HepG2 (cell line): ENCODE data around the gene PYHIN1. TPM values are rescaled to one million over a fixed set of nuclear protein-coding genes. Genes with fewer than 3 reads are reported as not detected.

ENCODE experiments used
- ATAC-seq: fragments of 200-7000 bp; cut with Tn5 transposase; 3 replicates; pipeline ENCODE4 v1.9.1; 2020; ENCODE audit warnings: mild to moderate bottlenecking, moderate library complexity
- BruUV-seq: library from RNA; stranded (reverse); fragments of 400-500 nt; replicated peaks from 2 replicates; lab custom pipeline; 2021; lab: Mats Ljungman, UMichigan
- CTCF ChIA-PET: fragments of 300-600 bp; formaldehyde crosslinking; extraction: SDS; loops from one replicate; lab custom pipeline; 2021; ENCODE audit warnings: low total read pairs, inconsistent platforms, low intra/inter-chr PET ratio; lab: Yijun Ruan, JAX
- POLR2A ChIA-PET: fragments of 350-600 bp; sonication (Branson Sonifier 250); formaldehyde crosslinking; loops from one replicate; lab custom pipeline; 2020; ENCODE audit warnings: antibody characterized with exemption, inconsistent platforms; lab: Yijun Ruan, JAX
- DNase-seq: peaks from one replicate; pipeline ENCODE4 v3.0.0-alpha.2; 2015; ENCODE audit warnings: low spot score
- FAIRE-seq: peaks from 3 replicates; lab custom pipeline; 2011; peaks lifted over from hg19 to GRCh38; lab: Jason Lieb, UNC
- H2AFZ ChIP-seq: one replicate; pipeline ENCODE4 v1.6.1; 2011; ENCODE audit warnings: low read length, inconsistent platforms
- H3K27ac ChIP-seq: fragments of 300-600 bp; 3 replicates; pipeline ENCODE4 v1.8.0; 2011; ENCODE audit warnings: mixed run types, mild to moderate bottlenecking, mixed read lengths, low read length, inconsistent platforms; ENCODE audit not compliant: insufficient read depth; ENCODE audit errors: extremely low read length
- H3K27me3 ChIP-seq, 2 experiments: fragments of 200-600 bp in 1 of 2; 2 replicates in 1 of 2; 3 replicates in 1 of 2; pipeline versions ENCODE4 v1.6.0 to v1.8.0; 2011; ENCODE audit warnings: low read length in 2 of 2, mild to moderate bottlenecking in 2 of 2, moderate library complexity in 2 of 2, inconsistent platforms in 1 of 2; ENCODE audit not compliant: insufficient read depth in 2 of 2, control insufficient read depth in 1 of 2
- H3K36me3 ChIP-seq, 2 experiments: fragments of 200-600 bp in 1 of 2; replicated peaks in 1 of 2; 2 replicates in 1 of 2; 3 replicates in 1 of 2; pipeline versions ENCODE4 v1.5.1 to v1.8.0; 2011; ENCODE audit warnings: low read length in 2 of 2, inconsistent platforms in 1 of 2; ENCODE audit not compliant: insufficient read depth in 2 of 2, control insufficient read depth in 1 of 2
- H3K4me1 ChIP-seq: 2 replicates; pipeline ENCODE4 v1.5.1; 2012; ENCODE audit warnings: low read length, inconsistent platforms; ENCODE audit not compliant: insufficient read depth
- H3K4me2 ChIP-seq: 2 replicates; pipeline ENCODE4 v1.6.0; 2011; ENCODE audit warnings: low read depth, low read length, inconsistent platforms
- H3K4me3 ChIP-seq, 3 experiments: fragments of 200-600 bp in 1 of 3; sonication (generic), shearing (Covaris generic) in 1 of 3; replicated peaks in 1 of 3; 2 replicates each; pipeline ENCODE4 v1.5.1; 2011 to 2016; ENCODE audit warnings: low read length in 3 of 3, inconsistent platforms in 2 of 3, low read depth in 2 of 3, mild to moderate bottlenecking in 2 of 3, control low read depth in 1 of 3, mixed read lengths in 1 of 3; ENCODE audit not compliant: insufficient read depth in 1 of 3
- H3K79me2 ChIP-seq: one replicate; pipeline ENCODE4 v1.6.1; 2011; ENCODE audit warnings: low read length, inconsistent platforms; ENCODE audit not compliant: insufficient read depth
- H3K9ac ChIP-seq: 2 replicates; pipeline ENCODE4 v1.6.0; 2011; ENCODE audit warnings: mild to moderate bottlenecking, low read depth, low read length, inconsistent platforms; ENCODE audit not compliant: insufficient read depth
- H3K9me3 ChIP-seq: 2 replicates; pipeline ENCODE4 v1.5.1; 2012; ENCODE audit warnings: mild to moderate bottlenecking, low read length
- H4K20me1 ChIP-seq: 2 replicates; pipeline ENCODE4 v1.6.0; 2011; ENCODE audit warnings: inconsistent platforms, mild to moderate bottlenecking, low read length, moderate library complexity; ENCODE audit not compliant: insufficient read depth
- BCL3 ChIP-seq: sonication (generic); formaldehyde crosslinking; IDR thresholded peaks from 2 replicates; pipeline ENCODE4 v1.5.1; 2020; ENCODE audit warnings: mild to moderate bottlenecking, missing genetic modification reagents, moderate library complexity
- CERS6 ChIP-seq: sonication (generic); formaldehyde crosslinking; IDR thresholded peaks from 2 replicates; pipeline ENCODE4 v1.5.0; 2020; ENCODE audit warnings: missing genetic modification reagents
- GLI4 ChIP-seq: sonication (generic); formaldehyde crosslinking; IDR thresholded peaks from 2 replicates; pipeline ENCODE4 v1.5.1; 2020; ENCODE audit warnings: missing genetic modification reagents, mild to moderate bottlenecking, moderate library complexity, borderline replicate concordance
- HMG20A ChIP-seq: IDR thresholded peaks from 2 replicates; pipeline ENCODE4 v1.6.1; 2016; ENCODE audit warnings: borderline replicate concordance
- LRRFIP1 ChIP-seq: sonication (generic); formaldehyde crosslinking; conservative IDR thresholded peaks from 2 replicates; pipeline ENCODE4 v1.4.0; 2020; ENCODE audit warnings: missing genetic modification reagents
- MAFK ChIP-seq, 2 experiments: IDR thresholded peaks in 1 of 2; conservative IDR thresholded peaks in 1 of 2; 2 replicates each; pipeline ENCODE4 v1.6.1; 2011; ENCODE audit warnings: improper control_type of control experiment in 2 of 2, low read length in 2 of 2
- MAZ ChIP-seq, 2 experiments: sonication (generic) in 1 of 2; formaldehyde crosslinking in 1 of 2; IDR thresholded peaks; 2 replicates each; pipeline versions ENCODE4 v1.5.0 to v1.6.1; 2012 to 2020; ENCODE audit warnings: low read depth in 2 of 2, mild to moderate bottlenecking in 2 of 2, borderline replicate concordance in 1 of 2, improper control_type of control experiment in 1 of 2, low read length in 1 of 2, missing genetic modification reagents in 1 of 2, moderate library complexity in 1 of 2
- NFYB ChIP-seq: sonication (generic); formaldehyde crosslinking; IDR thresholded peaks from 2 replicates; pipeline ENCODE4 v1.4.0; 2020; ENCODE audit warnings: missing genetic modification reagents
- NPAS2 ChIP-seq: sonication (generic); formaldehyde crosslinking; IDR thresholded peaks from 2 replicates; pipeline ENCODE4 v1.8.0; 2022; ENCODE audit warnings: mild to moderate bottlenecking, missing genetic modification reagents, borderline replicate concordance
- PAWR ChIP-seq: sonication (generic); formaldehyde crosslinking; IDR thresholded peaks from 2 replicates; pipeline ENCODE4 v1.4.0; 2020; ENCODE audit warnings: missing genetic modification reagents, mild to moderate bottlenecking, borderline replicate concordance
- PCBP1 ChIP-seq: fragments of 200-400 bp; formaldehyde crosslinking; IDR thresholded peaks from 2 replicates; pipeline ENCODE4 v1.6.1; 2017; ENCODE audit warnings: mild to moderate bottlenecking, low read depth, low read length, borderline replicate concordance
- POGK ChIP-seq: sonication (generic); formaldehyde crosslinking; conservative IDR thresholded peaks from 2 replicates; pipeline ENCODE4 v1.8.0; 2022; ENCODE audit warnings: mild to moderate bottlenecking, moderate library complexity, missing genetic modification reagents
- PTBP1 ChIP-seq: fragments of 200-400 bp; formaldehyde crosslinking; IDR thresholded peaks from 2 replicates; pipeline ENCODE4 v1.6.1; 2018; ENCODE audit warnings: low read length, low read depth; ENCODE audit not compliant: poor library complexity, severe bottlenecking
- SMAD1 ChIP-seq: sonication (generic); formaldehyde crosslinking; IDR thresholded peaks from 2 replicates; pipeline ENCODE4 v1.4.0; 2020; ENCODE audit warnings: missing genetic modification reagents, low read depth, mild to moderate bottlenecking, borderline replicate concordance
- XRCC5 ChIP-seq: fragments of 200-400 bp; formaldehyde crosslinking; optimal IDR thresholded peaks from 2 replicates; pipeline ENCODE3; 2017; ENCODE audit warnings: mild to moderate bottlenecking, low read length
- ZFP1 ChIP-seq: IDR thresholded peaks from 2 replicates; pipeline ENCODE4 v1.6.1; 2016
- ZFY ChIP-seq: sonication (generic); formaldehyde crosslinking; IDR thresholded peaks from 2 replicates; pipeline ENCODE4 v1.4.0; 2020; ENCODE audit warnings: missing genetic modification reagents
- ZNF672 ChIP-seq: sonication (generic); formaldehyde crosslinking; IDR thresholded peaks from 2 replicates; pipeline ENCODE4 v1.8.1; 2022; ENCODE audit warnings: missing genetic modification reagents
- in situ Hi-C: cut with HindIII; loops from 2 replicates; pipeline ENCODE4 v1.10.0; 2017; ENCODE audit warnings: low pct_unique_long_range_greater_than_20kb; ENCODE audit not compliant: extremely low pct_ligation_motif_present
- intact Hi-C: fragments of 100-400 bp; cut with micrococcal nuclease; formaldehyde crosslinking; loops from one replicate; pipeline ENCODE4 v1.10.0; 2022; ENCODE audit not compliant: unreplicated experiment
- polyA plus RNA-seq, 8 experiments: library from polyadenylated mRNA; depleted of rRNA in 3 of 8; stranded (reverse) in 7 of 8; unstranded in 1 of 8; fragments of >200 nt; fragmentation: Illumina TruSeq in 4 of 8; extraction: Trizol in 4 of 8; gene quantifications; 2 replicates each; pipeline versions ENCODE4 v1.2.1 to v1.2.3, GENCODE V29; 2011 to 2016; ENCODE audit warnings: low read depth in 4 of 8, missing spikeins in 1 of 8, mixed read lengths in 1 of 8; ENCODE audit not compliant: insufficient read depth in 1 of 8
- total RNA-seq, 5 experiments: library from RNA; depleted of rRNA; stranded (reverse); fragments of >200 nt; fragmentation: Illumina TruSeq; extraction: Trizol; gene quantifications; 2 replicates each; pipeline ENCODE4 v1.2.3, GENCODE V29; 2016; ENCODE audit warnings: low read depth in 1 of 5

The PYHIN1 gene
- total and polyA plus RNA-seq, 2 of the 13 experiments (the other 11 are each of a cell fraction or from before 2014, with no cell fraction given), result not detected

GRCh38 chr1:159011751-159012150 lies 80.4 kb downstream of the PYHIN1 start:
- Histone ChIP-seq H3K4me1 (no peaks in the 10 kb centered on the region), H3K9ac (no peak overlapping the region), H3K4me2 (no peak overlapping the region), H3K27me3 (0 out of 5 replicates have a peak, but pooled peaks cover 0 to under 1% of the 10 kb centered on the region in 2 experiments), H4K20me1 (no peaks in the 10 kb centered on the region), H2AFZ (no peak overlapping the region), H3K4me3 (no peak overlapping the region), H3K27ac (no peak overlapping the region), H3K79me2 (no peaks in the 10 kb centered on the region), H3K9me3 (no peaks in the 10 kb centered on the region), H3K36me3 (no peaks in the 10 kb centered on the region)
- BruUV-seq, result no TSS peak
- FAIRE-seq, result no peak
- ChIA-PET CTCF (no interaction called here), POLR2A (no interaction called here)
- no peak for DNase-seq
- no peak for ATAC-seq
- in situ Hi-C loops (loop anchor here (25.0 kb wide), 1 partner anchor 824 kb away; the partner anchor contains the start of gene CD1D), intact Hi-C loops (no loop called here)
- TF ChIP-seq NFYB (no peak), PAWR (CRISPR knock-in tag) (no peak), ZFP1 (CRISPR knock-in tag) (no peak), SMAD1 (no peak), MAFK (conservative IDR thresholded peaks at IDR 0.05 in 1 of 2, IDR thresholded peaks at IDR 0.05 in 1 of 2; ENCODE audit: low read length in 2 of 2) (no peak), GLI4 (CRISPR knock-in tag) (no peak), XRCC5 (no peak), HMG20A (CRISPR knock-in tag) (no peak), LRRFIP1 (CRISPR knock-in tag) (no peak), PTBP1 (no peak), MAZ (IDR thresholded peaks at IDR 0.05; ENCODE audit: borderline replicate concordance, low read depth, low read length) (no peak), MAZ (CRISPR knock-in tag; IDR thresholded peaks at IDR 0.05; ENCODE audit: low read depth) (no peak), PCBP1 (no peak), CERS6 (CRISPR knock-in tag) (no peak), NPAS2 (CRISPR knock-in tag) (no peak), ZNF672 (CRISPR knock-in tag) (no peak), POGK (no peak), ZFY (CRISPR knock-in tag) (no peak), BCL3 (CRISPR knock-in tag) (no peak)
